K562 (cell line): ENCODE results near the gene ADAMTS14. TPM values are rescaled to one million over a fixed set of nuclear protein-coding genes. Genes with fewer than 3 reads are reported as not detected.

Experiments
- BACH1 ChIP-seq: fragments of 200-800 bp; sonication (Bioruptor generic); IDR thresholded peaks from 2 replicates; pipeline ENCODE4 v1.6.1; 2016; ENCODE audit warnings: missing genetic modification characterization, missing compliant biosample characterization
- COPS2 ChIP-seq: fragments of 450-650 bp; conservative IDR thresholded peaks from 2 replicates; pipeline ENCODE4 v1.6.1; 2016; ENCODE audit warnings: mild to moderate bottlenecking, moderate library complexity
- FOSL1 ChIP-seq: fragments of 200-800 bp; sonication (Bioruptor generic); conservative IDR thresholded peaks from 2 replicates; pipeline ENCODE4 v1.6.1; 2016; ENCODE audit warnings: missing genetic modification characterization, missing compliant biosample characterization
- MED1 ChIP-seq: sonication (generic); formaldehyde crosslinking; IDR thresholded peaks from 2 replicates; pipeline ENCODE4 v1.8.1; 2023; ENCODE audit warnings: missing genetic modification reagents, borderline replicate concordance
- MEF2A ChIP-seq: IDR thresholded peaks from 2 replicates; pipeline ENCODE4 v1.6.1; 2011; ENCODE audit warnings: low read depth, mild to moderate bottlenecking, low read length, moderate library complexity; ENCODE audit not compliant: control insufficient read depth
- NRF1 ChIP-seq, 2 experiments: fragments of 450-650 bp; IDR thresholded peaks in 1 of 2; conservative IDR thresholded peaks in 1 of 2; 2 replicates each; pipeline ENCODE4 v1.6.1; 2014; ENCODE audit warnings: mild to moderate bottlenecking in 2 of 2
- SMARCA5 ChIP-seq: fragments of 450-650 bp; IDR thresholded peaks from 2 replicates; pipeline ENCODE4 v1.6.1; 2016
- SNRNP70 ChIP-seq: fragments of 200-400 bp; formaldehyde crosslinking; optimal IDR thresholded peaks from 2 replicates; pipeline ENCODE3; 2017; ENCODE audit warnings: low read depth, low read length
- ZFP1 ChIP-seq: fragments of 450-650 bp; formaldehyde crosslinking; IDR thresholded peaks from 2 replicates; pipeline ENCODE4 v1.4.0; 2020; ENCODE audit warnings: mild to moderate bottlenecking, mixed read lengths
- ZNF507 ChIP-seq: conservative IDR thresholded peaks from 2 replicates; pipeline ENCODE4 v1.6.1; 2017; ENCODE audit warnings: missing genetic modification characterization, missing compliant biosample characterization
- ZNF668 ChIP-seq: fragments of 250-450 bp; sonication (Bioruptor Pico); IDR thresholded peaks from 2 replicates; pipeline ENCODE4 v1.8.0; 2022; ENCODE audit warnings: mild to moderate bottlenecking, inconsistent platforms
- ZSCAN32 ChIP-seq: fragments of 450-650 bp; formaldehyde crosslinking; IDR thresholded peaks from 2 replicates; pipeline ENCODE4 v1.4.0; 2020; ENCODE audit warnings: mild to moderate bottlenecking, moderate library complexity
- polyA plus RNA-seq, 8 experiments: library from polyadenylated mRNA; depleted of rRNA in 4 of 8; stranded (reverse) in 5 of 8; unstranded in 3 of 8; fragments of >200 nt; fragmentation: Nextera tagmentation in 2 of 8; fragmentation: Illumina TruSeq in 1 of 8; extraction: Ambion mirVana in 2 of 8; extraction: Trizol in 1 of 8; gene quantifications; 2 replicates each; pipeline versions ENCODE4 v1.2.1 to v1.2.3, GENCODE V29; 2011 to 2014; ENCODE audit warnings: inconsistent platforms in 1 of 8, missing spikeins in 1 of 8
- total RNA-seq, 7 experiments: library from RNA; depleted of rRNA in 6 of 7; stranded (reverse); fragments of >200 nt in 6 of 7; fragmentation: Illumina TruSeq in 2 of 7; extraction: Trizol in 2 of 7; gene quantifications; 2 replicates each; pipeline versions ENCODE4 v1.2.1 to v1.2.3, GENCODE V29; 2011 to 2021; ENCODE audit warnings: low replicate concordance in 1 of 7
- TF ChIP-seq, protein P1 (sequence below): fragments of 450-650 bp; IDR thresholded peaks from 2 replicates; pipeline ENCODE4 v1.6.1; 2016; ENCODE audit warnings: mild to moderate bottlenecking, moderate library complexity
- TF ChIP-seq, protein P2 (sequence below), 3 experiments: IDR thresholded peaks in 2 of 3; conservative IDR thresholded peaks in 1 of 3; 2 replicates each; pipeline ENCODE4 v1.5.1; 2011 to 2012; ENCODE audit warnings: low read length in 3 of 3, mild to moderate bottlenecking in 3 of 3, control low read depth in 2 of 3, improper control_type of control experiment in 1 of 3, inconsistent platforms in 1 of 3, low read depth in 1 of 3, mixed read lengths in 1 of 3, moderate library complexity in 1 of 3; ENCODE audit not compliant: insufficient read depth in 2 of 3
- TF ChIP-seq, protein P3 (sequence below): sonication (generic); formaldehyde crosslinking; IDR thresholded peaks from 2 replicates; pipeline ENCODE4 v1.8.0; 2022; ENCODE audit warnings: missing genetic modification reagents, mild to moderate bottlenecking, borderline replicate concordance

Gene ADAMTS14
- total and polyA plus RNA-seq, 9 of the 15 experiments (the other 6 are each of a cell fraction or from before 2014, with no cell fraction given), result 0.04 to 37.4 (median 15.9) TPM

DNA sequence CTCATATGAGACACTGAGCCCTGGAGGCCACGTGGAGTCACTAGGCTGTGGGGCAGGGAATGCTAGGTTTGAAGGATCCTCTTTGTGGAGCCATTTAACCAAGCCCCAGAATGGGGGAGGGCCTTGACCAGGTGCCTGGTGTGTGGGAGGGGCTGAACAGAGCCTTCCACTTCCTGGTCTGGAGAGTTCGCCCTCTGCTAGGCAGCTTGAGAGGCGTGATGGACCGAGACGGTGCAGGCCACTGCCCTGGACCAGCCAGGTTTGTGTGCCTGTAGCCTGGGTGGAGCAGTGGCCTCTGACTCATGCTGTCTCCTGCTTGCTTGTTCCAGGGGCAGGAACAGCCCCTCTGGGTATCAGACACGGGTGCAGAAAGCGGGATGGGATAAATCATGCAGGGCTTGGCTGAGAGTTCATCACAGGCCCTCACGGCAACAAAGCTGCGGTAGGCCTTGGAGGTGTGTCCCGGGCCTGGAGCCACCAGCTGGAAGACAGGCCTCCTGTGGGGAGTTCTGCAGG lies 27.4 kb downstream of the ADAMTS14 start (continued):
- TF ChIP-seq, protein P1, sequence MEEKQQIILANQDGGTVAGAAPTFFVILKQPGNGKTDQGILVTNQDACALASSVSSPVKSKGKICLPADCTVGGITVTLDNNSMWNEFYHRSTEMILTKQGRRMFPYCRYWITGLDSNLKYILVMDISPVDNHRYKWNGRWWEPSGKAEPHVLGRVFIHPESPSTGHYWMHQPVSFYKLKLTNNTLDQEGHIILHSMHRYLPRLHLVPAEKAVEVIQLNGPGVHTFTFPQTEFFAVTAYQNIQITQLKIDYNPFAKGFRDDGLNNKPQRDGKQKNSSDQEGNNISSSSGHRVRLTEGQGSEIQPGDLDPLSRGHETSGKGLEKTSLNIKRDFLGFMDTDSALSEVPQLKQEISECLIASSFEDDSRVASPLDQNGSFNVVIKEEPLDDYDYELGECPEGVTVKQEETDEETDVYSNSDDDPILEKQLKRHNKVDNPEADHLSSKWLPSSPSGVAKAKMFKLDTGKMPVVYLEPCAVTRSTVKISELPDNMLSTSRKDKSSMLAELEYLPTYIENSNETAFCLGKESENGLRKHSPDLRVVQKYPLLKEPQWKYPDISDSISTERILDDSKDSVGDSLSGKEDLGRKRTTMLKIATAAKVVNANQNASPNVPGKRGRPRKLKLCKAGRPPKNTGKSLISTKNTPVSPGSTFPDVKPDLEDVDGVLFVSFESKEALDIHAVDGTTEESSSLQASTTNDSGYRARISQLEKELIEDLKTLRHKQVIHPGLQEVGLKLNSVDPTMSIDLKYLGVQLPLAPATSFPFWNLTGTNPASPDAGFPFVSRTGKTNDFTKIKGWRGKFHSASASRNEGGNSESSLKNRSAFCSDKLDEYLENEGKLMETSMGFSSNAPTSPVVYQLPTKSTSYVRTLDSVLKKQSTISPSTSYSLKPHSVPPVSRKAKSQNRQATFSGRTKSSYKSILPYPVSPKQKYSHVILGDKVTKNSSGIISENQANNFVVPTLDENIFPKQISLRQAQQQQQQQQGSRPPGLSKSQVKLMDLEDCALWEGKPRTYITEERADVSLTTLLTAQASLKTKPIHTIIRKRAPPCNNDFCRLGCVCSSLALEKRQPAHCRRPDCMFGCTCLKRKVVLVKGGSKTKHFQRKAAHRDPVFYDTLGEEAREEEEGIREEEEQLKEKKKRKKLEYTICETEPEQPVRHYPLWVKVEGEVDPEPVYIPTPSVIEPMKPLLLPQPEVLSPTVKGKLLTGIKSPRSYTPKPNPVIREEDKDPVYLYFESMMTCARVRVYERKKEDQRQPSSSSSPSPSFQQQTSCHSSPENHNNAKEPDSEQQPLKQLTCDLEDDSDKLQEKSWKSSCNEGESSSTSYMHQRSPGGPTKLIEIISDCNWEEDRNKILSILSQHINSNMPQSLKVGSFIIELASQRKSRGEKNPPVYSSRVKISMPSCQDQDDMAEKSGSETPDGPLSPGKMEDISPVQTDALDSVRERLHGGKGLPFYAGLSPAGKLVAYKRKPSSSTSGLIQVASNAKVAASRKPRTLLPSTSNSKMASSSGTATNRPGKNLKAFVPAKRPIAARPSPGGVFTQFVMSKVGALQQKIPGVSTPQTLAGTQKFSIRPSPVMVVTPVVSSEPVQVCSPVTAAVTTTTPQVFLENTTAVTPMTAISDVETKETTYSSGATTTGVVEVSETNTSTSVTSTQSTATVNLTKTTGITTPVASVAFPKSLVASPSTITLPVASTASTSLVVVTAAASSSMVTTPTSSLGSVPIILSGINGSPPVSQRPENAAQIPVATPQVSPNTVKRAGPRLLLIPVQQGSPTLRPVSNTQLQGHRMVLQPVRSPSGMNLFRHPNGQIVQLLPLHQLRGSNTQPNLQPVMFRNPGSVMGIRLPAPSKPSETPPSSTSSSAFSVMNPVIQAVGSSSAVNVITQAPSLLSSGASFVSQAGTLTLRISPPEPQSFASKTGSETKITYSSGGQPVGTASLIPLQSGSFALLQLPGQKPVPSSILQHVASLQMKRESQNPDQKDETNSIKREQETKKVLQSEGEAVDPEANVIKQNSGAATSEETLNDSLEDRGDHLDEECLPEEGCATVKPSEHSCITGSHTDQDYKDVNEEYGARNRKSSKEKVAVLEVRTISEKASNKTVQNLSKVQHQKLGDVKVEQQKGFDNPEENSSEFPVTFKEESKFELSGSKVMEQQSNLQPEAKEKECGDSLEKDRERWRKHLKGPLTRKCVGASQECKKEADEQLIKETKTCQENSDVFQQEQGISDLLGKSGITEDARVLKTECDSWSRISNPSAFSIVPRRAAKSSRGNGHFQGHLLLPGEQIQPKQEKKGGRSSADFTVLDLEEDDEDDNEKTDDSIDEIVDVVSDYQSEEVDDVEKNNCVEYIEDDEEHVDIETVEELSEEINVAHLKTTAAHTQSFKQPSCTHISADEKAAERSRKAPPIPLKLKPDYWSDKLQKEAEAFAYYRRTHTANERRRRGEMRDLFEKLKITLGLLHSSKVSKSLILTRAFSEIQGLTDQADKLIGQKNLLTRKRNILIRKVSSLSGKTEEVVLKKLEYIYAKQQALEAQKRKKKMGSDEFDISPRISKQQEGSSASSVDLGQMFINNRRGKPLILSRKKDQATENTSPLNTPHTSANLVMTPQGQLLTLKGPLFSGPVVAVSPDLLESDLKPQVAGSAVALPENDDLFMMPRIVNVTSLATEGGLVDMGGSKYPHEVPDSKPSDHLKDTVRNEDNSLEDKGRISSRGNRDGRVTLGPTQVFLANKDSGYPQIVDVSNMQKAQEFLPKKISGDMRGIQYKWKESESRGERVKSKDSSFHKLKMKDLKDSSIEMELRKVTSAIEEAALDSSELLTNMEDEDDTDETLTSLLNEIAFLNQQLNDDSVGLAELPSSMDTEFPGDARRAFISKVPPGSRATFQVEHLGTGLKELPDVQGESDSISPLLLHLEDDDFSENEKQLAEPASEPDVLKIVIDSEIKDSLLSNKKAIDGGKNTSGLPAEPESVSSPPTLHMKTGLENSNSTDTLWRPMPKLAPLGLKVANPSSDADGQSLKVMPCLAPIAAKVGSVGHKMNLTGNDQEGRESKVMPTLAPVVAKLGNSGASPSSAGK, result peak; percentile 65
- TF ChIP-seq SMARCA5 (no peak), NRF1 (conservative IDR thresholded peaks at IDR 0.05 in 1 of 2, IDR thresholded peaks at IDR 0.05 in 1 of 2) (peak; percentile 26 to 33; a peak in 2 of 4 replicates), SNRNP70 (no peak), BACH1 (no peak), MED1 (CRISPR knock-in tag) (no peak), COPS2 (no peak), ZNF668 (CRISPR knock-in tag) (no peak), MEF2A (no peak), ZFP1 (CRISPR knock-in tag) (no peak), ZSCAN32 (CRISPR knock-in tag) (no peak), ZNF507 (tag) (no peak), FOSL1 (no peak)
- TF ChIP-seq, protein P2, sequence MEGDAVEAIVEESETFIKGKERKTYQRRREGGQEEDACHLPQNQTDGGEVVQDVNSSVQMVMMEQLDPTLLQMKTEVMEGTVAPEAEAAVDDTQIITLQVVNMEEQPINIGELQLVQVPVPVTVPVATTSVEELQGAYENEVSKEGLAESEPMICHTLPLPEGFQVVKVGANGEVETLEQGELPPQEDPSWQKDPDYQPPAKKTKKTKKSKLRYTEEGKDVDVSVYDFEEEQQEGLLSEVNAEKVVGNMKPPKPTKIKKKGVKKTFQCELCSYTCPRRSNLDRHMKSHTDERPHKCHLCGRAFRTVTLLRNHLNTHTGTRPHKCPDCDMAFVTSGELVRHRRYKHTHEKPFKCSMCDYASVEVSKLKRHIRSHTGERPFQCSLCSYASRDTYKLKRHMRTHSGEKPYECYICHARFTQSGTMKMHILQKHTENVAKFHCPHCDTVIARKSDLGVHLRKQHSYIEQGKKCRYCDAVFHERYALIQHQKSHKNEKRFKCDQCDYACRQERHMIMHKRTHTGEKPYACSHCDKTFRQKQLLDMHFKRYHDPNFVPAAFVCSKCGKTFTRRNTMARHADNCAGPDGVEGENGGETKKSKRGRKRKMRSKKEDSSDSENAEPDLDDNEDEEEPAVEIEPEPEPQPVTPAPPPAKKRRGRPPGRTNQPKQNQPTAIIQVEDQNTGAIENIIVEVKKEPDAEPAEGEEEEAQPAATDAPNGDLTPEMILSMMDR (IDR thresholded peaks at IDR 0.05 in 2 of 3, conservative IDR thresholded peaks at IDR 0.05 in 1 of 3; ENCODE audit: insufficient read depth in 2 of 3, low read depth in 1 of 3, low read length in 3 of 3), result no peak; a peak in 1 of 6 replicates
- TF ChIP-seq, protein P3, sequence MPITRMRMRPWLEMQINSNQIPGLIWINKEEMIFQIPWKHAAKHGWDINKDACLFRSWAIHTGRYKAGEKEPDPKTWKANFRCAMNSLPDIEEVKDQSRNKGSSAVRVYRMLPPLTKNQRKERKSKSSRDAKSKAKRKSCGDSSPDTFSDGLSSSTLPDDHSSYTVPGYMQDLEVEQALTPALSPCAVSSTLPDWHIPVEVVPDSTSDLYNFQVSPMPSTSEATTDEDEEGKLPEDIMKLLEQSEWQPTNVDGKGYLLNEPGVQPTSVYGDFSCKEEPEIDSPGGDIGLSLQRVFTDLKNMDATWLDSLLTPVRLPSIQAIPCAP (CRISPR knock-in tag), result no peak
